GM19035 (cell line): ENCODE results near the gene NAA16.

Source experiments
- ATAC-seq: cut with Tn5 transposase; IDR thresholded peaks from one replicate; pipeline ENCODE4 v1.9.1; 2021; ENCODE audit not compliant: unreplicated experiment

The NAA16 gene

DNA sequence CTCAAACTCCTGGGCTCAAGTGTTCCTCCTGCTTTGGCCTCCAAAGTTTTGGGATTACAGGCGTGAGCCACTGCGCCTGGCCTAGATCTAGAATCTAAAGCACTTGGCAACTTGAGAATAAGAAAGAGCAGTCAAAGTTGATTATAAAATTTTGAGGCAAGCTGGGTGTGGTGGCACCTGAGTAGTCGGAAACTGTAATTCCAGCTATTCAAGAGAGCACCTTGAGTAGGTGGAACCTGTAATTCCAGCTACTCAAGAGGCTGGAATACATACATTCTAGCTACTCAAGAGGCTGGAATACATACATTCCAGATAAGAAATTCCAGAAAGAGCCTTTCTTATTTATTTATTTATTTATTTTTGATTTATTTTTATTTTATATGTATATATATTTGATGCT lies 8.3 kb upstream of the NAA16 start:
- ATAC-seq, result no peak

DNA sequence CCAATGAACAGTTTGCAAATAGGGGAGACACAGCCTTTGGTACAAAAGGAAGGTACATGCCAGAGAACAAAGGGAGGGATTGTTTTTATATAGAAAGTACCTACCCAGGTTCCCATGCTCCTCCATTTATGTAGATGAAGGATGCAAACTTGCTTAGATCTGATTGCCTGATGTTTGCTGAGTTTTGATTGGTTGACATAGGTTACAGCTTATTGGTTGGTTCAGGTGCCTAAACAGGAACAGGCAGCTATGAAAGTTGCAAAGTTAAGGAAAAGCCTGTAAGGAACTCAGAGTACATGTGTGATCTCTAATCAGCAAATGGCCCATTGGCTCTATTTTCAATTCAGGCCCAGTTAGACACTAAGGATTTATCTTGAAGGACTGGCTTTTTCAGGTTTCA lies 6.5 kb upstream of the NAA16 start:
- no peak for ATAC-seq

DNA sequence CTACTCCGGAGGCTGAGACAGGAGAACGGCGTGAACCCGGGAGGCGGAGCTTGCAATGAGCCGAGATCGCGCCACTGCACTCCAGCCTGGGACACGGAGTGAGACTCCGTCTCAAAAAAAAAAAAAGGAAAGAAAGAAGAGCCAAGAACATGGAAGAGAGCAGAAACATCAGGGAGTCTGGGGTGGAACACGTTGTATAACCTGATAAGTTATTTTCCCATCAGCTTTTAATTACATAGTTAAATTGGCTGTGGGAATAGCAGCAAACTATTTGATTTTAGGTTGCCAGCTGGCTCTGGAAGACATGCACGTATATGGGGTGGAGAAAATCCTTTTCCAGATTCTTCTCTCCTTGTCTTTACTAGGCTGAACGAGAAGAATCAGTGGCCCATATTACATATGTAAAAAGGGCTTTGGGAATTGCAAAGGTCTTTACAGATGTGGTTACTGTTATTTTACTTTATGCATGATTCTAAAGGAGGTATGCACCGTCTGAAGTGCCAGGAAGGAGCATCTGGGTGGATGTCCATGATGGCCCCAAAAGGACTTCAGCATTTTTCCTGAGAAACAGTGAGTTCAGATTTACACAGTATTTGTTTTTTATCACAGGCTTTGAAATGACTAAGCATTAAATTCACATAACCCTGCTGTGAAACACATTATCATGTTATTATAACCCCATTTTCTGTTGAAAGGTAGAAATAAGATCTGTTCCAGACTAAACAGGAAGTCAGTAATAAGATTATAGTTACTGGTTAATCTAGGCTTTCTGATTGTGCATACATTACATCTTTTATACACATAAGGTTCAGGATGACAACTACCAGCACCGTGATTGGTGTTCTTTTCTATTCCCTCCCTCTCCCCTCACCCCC lies 4.6 kb upstream of the NAA16 start:
- no peak for ATAC-seq

DNA sequence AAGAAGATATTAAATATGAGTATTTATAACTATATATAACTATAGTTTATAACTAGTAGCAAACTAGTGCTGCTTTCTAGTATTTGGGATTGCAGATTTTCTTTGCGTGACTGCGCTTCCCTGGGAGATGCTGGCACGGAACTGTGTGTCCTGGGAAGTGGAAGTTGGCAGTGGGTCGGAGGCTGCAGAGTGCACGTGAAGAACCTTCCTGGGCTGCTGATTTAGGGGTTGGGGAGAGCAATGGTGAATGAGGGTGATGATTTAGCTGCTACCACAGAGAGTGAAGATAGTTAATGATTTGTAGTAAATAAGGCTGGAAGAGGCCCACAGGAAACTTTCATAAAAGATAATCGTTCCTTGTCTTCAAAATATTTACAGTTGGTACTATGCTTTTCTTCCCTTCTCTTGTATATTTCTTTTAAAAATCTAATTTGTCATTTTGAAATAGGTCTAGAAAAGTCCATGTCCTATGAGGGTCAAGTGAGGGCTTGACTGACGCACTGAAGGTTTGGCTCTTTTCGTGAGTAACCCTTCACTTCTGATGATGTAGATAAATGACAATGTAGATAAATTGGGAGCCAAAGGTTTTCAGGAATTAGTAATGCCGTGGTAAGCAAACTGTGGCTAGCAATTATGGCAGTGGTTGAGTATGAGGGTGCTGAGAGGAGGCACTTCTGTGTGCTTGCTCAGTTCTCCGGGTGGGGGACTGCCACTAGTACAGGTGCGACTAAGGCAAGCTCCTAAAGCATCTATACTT lies 3.0 kb upstream of the NAA16 start:
- no peak for ATAC-seq

DNA sequence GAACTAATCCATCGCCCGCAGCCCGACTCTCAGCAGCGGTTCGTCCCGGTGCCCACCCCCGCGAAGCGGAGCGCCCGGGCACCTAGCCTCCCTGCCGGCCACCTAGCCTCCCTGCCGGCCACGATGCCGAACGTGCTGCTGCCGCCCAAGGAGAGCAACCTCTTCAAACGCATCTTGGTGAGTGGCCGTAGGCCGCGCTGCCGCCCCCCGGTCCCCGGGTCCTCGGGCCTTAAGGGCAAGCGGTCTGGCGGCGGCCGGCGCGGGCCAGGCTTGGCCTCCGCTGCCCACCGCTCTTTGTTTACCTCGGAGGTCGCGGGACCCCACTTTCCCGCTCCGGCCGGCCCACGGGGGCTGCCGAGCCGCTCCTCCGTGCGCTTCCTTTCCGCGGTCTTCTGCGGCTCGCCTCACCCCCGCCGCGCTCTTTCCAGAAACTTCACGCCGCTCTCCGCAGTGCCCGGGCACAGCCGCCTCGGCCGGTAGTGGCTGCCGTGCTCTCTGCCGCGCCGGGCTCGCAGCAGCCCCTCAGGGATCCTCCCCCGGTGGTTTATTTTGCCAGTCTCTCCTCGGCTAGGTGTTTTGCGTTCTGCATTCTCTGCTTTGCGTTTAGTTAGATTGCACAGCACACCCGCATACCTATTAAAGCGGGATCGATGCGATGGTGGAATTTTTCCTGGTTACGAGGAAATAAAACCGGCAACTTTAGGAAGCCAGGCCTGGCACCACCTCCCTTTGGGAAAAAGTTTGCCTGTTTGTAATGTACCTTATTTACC lies 524 bp downstream of the NAA16 start:
- peak; percentile 49 for ATAC-seq

DNA sequence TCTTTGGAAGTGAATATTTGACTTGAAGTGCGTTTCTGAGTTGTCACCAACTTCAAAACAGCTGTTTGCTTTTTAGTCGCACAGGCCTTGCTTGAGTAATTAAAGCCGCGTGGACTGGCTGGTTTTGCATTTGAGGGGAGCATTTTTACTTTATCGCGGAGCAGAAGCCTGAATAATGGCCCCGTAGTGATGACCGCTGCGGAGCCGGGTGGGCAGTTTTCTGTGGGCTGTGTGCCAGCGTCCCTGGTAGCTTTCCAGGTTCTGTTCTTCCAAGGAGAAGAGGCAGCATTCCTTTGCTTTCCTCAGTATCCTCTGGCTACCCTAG lies 1.1 kb downstream of the NAA16 start:
- no peak for ATAC-seq

DNA sequence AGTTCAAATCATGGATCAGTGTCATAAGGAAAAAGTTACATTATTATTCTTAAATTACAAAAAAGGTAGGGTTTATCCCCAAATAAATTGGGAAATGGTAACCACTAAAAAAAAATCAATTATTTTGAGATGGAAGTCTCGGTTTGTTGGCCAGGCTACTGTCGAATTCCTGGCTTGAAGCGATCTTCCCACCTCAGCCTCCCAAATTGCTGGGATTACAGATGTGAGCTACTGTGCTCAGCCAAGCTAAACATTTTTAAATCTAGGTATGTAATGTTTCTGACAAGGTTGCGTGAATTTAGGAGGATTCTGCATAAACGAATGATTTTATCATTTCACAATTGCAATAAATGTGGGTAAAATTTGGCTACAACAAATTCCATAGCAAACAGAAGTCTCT lies 2.0 kb downstream of the NAA16 start:
- ATAC-seq, result no peak

DNA sequence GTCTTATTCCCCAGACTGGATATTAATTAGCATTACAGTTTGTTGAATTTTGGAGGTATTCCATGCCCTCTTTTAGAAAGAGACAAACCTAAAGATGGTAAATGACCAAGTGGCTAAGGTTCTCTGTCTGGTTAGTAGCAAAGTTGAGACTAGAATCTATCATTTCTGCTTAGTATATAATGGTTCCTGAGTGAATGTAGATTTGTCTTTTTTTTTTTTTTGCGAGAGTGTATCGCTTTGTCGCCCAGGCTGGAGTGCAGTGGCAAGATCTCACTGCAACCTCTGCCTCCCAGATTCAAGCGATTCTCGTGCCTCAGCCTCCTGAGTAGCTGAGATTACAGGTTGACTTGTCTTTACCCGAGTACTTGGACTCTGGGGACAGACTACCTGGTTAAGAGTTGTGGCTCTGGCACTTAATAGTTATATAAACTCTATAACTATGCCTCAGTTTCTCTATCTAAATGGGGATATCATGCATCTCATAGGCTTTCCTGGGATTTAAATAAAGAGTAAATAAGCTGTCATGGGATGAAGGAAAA lies 2.7 kb downstream of the NAA16 start:
- no peak for ATAC-seq

DNA sequence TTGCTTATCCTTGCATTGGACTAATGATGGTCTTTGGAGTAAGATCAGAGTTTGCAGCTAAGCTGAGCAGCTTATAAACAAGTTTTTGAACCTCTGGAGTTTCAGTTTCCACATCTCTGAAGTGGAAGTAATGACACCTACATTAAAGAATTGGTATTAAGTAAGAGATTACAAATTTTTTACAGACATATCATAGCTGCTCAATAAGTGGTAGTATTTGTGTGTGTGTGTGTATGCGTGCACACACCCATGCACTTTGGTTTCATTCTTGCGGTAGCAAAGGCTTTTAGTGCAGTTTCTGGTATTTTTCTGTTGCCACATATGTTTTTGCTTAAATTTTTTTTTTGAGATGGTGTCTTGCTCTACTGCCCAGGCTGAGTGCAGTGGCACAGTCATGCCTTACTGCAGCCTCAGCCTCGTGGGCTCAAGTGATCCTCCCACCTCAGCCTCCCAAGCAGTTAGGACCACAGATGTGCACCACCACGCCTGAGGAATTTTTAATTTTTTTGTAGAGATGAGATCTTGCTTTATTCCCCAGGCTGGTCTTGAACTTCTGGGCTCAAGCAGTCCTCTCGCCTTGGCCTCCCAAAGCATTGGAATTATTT lies 4.5 kb downstream of the NAA16 start:
- no peak for ATAC-seq

DNA sequence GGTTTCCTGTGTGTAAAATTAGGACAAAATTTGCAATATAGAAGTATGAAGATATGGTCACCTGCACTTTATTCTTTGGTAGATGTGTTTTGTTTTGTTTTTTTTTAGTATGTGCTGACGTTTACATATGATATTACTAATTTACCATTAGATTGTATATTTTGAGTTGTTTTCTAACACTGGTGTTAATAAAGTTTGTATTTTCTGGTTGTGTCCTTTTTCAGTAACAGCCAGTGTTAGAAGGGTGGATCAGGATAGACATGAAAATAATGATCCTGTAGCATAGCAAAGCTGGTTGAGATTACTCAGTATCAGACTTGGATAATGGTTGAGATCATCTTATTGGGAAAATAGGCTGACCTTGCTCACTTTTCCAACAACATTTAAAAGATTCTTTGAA lies 6.2 kb downstream of the NAA16 start:
- no peak for ATAC-seq

DNA sequence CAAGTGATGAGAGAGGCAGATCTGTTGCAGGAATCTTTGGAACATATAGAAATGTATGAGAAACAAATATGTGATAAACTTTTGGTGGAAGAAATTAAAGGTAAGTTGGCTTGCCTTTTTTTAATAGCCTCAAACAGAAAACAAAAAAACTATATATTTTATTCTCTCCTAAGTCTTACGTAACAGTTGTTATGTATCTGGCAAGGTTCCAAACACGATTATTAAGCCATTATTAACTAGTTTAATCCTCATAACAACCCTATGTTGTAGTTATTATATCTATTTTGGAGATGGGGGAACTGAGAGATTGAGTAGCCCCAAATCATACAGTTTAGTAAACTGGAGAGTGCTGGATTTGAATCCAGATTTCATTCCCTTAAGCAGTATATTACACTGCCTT lies 14.7 kb downstream of the NAA16 start:
- ATAC-seq, result no peak

DNA sequence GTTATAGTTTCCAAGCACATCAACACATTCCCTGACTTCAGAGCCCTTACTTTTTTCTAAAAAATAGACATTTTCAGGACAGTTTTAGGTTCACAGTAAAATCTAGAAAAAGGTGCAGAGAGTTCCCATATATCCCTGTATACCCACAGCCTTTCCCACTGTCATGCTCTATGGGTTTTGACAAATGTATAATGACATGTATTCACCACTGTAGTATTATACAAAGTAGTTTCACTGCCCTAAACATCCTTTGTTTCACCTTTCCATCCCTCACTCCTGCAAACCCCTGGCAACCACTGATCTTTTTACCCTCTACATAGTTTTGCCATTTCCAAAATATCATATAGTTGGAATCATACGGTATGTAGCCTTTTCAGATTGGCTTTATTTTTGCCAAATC lies 15.6 kb downstream of the NAA16 start:
- ATAC-seq, result no peak

DNA sequence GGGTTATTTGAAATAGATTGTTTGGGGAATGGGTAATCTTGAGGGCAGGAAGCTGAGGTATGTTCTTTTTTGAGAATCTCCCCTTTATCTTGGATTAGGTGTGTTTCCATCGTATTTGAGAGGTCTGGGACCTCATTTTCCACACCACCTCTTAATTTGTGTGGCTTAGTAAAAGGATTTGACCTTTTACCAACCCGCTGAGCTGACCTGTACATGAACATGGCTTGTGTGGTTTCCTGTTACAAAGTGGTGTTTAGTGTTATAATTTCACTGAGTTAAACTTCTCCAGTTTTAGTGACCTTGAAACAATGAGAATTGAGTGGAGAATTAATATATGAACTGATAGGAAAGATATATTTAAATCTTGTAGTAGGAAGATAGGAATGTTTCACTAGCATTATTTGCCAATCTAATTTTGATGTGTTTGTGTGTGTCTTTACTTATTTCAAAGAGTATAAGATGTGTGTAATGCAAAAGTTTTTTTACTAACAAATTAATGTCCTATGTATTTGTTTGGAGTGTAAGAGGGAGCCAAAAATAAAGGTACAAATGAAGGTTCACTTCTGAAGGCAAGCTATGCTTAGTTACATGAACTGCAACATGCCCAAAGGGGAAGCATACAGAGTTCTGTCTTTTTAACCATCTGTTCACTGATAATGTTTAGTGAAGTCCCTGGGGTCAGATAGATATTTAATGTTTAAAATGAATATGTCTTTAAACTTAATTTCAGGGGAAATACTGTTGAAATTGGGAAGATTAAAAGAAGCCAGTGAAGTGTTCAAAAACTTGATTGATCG lies 17.1 kb downstream of the NAA16 start:
- ATAC-seq, result no peak

DNA sequence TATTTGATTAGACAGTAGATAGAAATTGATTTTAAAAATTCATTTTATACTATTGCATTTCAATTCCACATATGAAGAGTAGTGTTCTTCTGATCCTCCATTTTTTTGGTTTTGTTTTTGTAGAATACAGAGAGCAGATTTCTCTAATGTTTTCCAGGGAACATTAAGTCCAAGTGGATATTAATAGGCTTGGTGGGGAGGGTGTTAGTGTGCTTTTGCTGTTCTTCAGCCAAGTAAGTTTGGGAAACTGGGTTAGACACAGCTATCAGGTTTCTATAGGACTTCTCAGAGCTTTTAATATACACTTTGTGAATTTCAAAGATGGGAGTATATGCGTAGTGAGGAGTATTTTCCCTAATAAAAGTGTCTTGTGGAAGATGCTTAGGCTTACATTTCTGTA lies 21.8 kb downstream of the NAA16 start:
- ATAC-seq, result no peak

DNA sequence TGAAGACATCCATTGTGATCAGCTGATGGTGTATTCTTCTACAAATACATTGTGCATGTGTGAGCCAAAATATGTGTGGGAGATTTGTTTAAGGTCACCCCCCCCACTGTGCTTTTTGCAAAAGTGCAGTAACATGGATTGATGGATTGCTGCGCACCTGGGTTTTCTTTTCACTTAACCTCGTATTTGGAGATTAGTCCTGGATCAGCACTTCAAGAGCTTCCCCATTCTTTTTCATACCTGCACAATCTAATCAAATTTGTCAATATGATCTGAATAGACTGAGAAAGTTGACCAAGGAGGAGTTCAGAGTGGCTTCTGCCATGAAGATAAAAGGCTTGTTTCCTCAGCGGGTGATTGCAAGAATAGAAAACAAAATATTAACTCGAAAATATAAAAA lies 23.7 kb downstream of the NAA16 start:
- ATAC-seq, result no peak

DNA sequence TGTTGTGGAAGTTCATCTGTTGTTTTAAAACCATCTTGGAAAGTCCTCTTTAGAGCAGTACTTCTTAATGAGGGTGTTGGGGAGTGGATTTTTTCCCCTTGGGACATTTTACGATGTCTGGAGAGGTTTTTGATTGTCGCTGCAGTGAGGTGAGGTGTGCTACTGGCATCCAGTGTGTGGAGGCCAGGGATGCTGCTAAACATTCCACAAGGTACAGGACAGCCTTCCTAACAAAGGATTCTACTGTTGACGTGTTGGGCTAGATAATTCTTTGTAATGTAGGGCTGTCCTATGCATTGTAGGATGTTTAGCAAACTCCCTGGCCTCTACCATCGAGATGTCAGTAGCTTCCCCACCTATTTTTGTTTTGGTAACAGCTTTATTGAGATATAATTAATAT lies 33.3 kb downstream of the NAA16 start:
- no peak for ATAC-seq

DNA sequence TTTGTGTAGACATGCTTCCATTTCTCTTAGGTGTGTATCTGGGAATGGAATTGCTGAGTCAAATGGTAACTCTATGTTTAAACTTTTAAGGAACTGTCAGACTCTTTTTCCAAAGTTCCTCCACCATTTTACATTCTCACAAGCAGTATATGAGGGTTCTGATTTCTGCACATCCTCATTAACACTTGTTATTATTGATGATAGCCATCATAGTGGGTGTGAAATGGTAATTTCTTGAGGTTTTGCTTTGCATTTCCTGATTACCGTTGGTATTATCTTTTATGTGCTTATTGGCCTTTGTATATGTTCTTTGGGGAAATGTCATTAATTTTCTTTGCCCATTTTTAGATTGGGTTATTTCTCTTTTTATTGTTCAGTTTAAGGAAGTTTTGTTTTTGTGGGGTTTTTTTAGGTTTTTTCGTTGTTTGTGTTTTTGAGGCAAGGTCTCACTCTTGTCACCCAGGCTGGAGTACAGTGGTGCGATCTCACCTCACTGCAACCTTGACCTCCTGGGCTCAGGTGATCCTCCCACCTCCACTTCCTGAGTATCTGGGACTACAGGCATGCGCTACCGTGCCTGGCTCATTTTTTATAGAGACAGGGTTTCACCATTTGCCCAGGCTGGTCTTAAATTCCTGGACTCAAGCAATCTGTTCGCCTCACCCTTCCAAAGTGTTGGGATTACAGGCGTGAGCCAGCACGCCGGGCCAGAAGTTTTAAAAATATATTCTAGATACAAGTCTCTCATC lies 34.3 kb downstream of the NAA16 start:
- no peak for ATAC-seq

DNA sequence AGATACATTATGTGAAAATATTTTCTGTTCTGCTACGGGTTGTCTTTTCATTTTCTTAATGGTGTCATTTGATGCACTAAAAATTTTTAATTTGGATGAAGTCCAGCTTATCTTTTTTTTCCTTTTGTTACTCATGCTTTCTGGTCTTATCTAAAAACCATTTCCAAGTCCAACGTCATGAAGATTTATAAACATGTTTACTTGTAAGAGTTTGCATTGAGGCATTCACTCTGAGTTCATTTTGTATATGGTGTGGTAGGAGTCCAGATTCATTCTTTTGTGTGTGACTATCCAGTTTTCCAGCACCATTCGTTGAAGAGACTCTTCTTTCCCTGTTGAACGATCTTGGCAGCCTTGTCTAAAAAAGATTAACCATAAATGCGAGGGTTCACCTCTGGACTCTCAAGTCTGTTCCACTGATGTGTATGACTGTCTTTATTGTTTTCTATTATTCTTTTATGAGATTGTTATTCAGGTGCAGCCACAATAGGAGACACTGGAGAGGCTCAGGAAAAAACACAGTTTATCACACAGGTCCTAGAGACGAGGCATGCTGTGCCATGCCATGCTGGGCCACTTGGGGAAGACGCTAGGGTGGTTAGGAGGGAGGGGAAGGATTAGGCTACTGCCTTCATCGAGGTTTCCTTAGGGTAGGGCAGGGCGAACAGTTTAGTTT lies 35.0 kb downstream of the NAA16 start:
- ATAC-seq, result no peak
